ENCODE results near the gene DSCAM.

DSCAM gene

DNA sequence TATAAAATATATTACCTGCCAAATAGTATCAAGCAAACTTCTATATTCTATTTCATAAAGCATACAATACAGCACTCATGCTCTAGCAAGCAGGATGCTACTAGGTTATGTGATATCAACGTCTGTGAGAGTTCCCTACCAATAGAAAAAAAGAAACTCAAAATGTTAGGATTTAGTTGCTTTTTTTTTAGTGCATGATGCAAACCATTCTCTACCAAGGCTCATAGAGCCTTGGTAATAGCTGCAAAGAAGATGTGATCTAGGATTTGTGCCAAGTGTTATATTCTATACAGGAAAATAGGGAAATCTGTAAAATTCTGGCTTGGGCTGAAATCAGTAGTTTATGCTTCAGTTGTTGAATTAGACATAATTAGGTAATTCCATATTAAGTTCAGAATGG is 394.4 kb downstream of the DSCAM start:
- no peak for TF ChIP-seq CREB1 (IDR thresholded peaks at IDR 0.05; ENCODE audit: low read depth)
- TF ChIP-seq ZBTB7A (IDR thresholded peaks at IDR 0.05; ENCODE audit: low read depth): no peak
- no peak for TF ChIP-seq NFIC (IDR thresholded peaks at IDR 0.05)

DNA sequence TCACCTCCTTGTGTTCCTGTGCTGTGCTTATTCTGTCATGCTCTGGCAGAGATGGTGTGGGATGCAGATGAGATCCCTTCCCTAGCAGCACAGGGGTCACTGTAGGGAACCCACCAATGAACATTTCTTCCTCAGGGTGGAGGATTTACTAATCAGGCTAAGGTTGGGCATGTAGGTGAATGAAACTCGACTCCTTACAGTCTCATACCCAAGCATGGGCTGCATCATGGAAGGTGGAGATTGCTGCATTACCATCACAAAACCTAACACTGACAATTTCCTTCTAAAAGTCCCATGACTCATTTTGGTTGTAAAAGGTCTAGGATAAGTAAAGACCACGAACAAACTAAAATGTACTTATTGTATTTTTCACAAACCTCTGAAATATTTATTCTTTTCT is 399.9 kb downstream of the DSCAM start:
- TF ChIP-seq, protein P1, sequence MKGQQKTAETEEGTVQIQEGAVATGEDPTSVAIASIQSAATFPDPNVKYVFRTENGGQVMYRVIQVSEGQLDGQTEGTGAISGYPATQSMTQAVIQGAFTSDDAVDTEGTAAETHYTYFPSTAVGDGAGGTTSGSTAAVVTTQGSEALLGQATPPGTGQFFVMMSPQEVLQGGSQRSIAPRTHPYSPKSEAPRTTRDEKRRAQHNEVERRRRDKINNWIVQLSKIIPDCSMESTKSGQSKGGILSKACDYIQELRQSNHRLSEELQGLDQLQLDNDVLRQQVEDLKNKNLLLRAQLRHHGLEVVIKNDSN (IDR thresholded peaks at IDR 0.05): no peak
- TF ChIP-seq RAD21 (IDR thresholded peaks at IDR 0.05; ENCODE audit: low read depth) (no peak), CEBPB (IDR thresholded peaks at IDR 0.05) (no peak), EGR1 (IDR thresholded peaks at IDR 0.05) (no peak), ZBTB7A (IDR thresholded peaks at IDR 0.05; ENCODE audit: low read depth) (no peak), CREB1 (IDR thresholded peaks at IDR 0.05; ENCODE audit: low read depth) (no peak), TCF12 (IDR thresholded peaks at IDR 0.05; ENCODE audit: low read depth) (no peak), YY1 (IDR thresholded peaks at IDR 0.05; ENCODE audit: low read depth) (no peak), EP300 (IDR thresholded peaks at IDR 0.05; ENCODE audit: borderline replicate concordance) (no peak), FOXM1 (IDR thresholded peaks at IDR 0.05; ENCODE audit: borderline replicate concordance, low read depth) (no peak)
- TF ChIP-seq, protein P2, sequence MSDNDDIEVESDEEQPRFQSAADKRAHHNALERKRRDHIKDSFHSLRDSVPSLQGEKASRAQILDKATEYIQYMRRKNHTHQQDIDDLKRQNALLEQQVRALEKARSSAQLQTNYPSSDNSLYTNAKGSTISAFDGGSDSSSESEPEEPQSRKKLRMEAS (IDR thresholded peaks at IDR 0.05): no peak
- TF ChIP-seq, protein P3, sequence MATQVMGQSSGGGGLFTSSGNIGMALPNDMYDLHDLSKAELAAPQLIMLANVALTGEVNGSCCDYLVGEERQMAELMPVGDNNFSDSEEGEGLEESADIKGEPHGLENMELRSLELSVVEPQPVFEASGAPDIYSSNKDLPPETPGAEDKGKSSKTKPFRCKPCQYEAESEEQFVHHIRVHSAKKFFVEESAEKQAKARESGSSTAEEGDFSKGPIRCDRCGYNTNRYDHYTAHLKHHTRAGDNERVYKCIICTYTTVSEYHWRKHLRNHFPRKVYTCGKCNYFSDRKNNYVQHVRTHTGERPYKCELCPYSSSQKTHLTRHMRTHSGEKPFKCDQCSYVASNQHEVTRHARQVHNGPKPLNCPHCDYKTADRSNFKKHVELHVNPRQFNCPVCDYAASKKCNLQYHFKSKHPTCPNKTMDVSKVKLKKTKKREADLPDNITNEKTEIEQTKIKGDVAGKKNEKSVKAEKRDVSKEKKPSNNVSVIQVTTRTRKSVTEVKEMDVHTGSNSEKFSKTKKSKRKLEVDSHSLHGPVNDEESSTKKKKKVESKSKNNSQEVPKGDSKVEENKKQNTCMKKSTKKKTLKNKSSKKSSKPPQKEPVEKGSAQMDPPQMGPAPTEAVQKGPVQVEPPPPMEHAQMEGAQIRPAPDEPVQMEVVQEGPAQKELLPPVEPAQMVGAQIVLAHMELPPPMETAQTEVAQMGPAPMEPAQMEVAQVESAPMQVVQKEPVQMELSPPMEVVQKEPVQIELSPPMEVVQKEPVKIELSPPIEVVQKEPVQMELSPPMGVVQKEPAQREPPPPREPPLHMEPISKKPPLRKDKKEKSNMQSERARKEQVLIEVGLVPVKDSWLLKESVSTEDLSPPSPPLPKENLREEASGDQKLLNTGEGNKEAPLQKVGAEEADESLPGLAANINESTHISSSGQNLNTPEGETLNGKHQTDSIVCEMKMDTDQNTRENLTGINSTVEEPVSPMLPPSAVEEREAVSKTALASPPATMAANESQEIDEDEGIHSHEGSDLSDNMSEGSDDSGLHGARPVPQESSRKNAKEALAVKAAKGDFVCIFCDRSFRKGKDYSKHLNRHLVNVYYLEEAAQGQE (IDR thresholded peaks at IDR 0.05; ENCODE audit: low read depth): no peak

DNA sequence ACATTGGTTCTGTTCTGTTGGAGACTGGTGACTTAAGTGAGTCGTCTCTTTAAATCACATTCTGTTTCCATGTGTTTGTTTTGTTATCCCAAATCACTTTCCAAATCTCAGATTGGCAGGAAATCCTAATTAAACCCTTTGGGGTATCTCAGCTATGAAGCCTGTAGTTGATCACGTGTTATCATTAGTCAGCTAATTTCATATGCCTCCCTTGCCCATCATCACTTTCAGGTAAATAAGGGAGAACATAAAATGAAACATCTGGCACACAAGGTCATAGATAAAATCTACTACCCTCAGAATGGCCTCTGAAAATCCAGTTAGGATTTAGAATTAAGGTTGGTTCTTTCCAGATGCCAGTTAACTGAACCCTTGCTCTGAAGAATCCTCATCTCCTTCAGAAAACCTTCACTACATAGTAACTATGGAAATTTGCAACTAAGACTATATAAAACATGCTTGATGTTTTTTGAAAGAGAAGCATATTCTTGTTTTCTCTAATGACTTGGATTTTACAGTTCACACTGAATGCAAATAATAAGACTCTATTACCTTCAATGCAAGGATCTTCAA is 401.5 kb downstream of the DSCAM start:
- TF ChIP-seq EGR1 (IDR thresholded peaks at IDR 0.05) (no peak), TCF12 (IDR thresholded peaks at IDR 0.05; ENCODE audit: low read depth) (no peak), TEAD4 (IDR thresholded peaks at IDR 0.05) (no peak), YY1 (IDR thresholded peaks at IDR 0.05; ENCODE audit: low read depth) (no peak), CEBPB (IDR thresholded peaks at IDR 0.05) (no peak), RAD21 (IDR thresholded peaks at IDR 0.05; ENCODE audit: low read depth) (no peak), CREB1 (IDR thresholded peaks at IDR 0.05; ENCODE audit: low read depth) (no peak), NFIC (IDR thresholded peaks at IDR 0.05) (no peak)
- TF ChIP-seq, protein P3 (IDR thresholded peaks at IDR 0.05; ENCODE audit: low read depth): no peak
- TF ChIP-seq, protein P1 (IDR thresholded peaks at IDR 0.05): no peak

DNA sequence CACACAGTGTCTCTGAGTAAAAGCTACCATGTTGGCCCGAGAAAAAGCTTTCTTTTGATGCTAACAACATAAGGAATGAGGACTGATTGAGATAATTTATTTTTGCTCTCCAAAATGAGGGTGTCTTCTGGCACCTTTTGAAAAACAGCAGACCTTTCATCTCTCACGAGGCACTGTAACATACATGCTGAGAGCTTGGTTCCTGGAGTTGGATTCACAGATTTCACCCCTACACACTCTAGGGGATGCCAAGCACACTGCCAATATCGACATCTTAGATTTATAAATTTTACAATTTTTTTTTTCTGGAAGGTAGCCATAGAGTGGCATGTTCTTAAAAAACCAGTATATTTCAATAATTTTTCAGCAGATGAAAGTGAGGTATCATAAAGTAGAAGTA is 408.3 kb downstream of the DSCAM start:
- TF ChIP-seq ZBTB7A (IDR thresholded peaks at IDR 0.05; ENCODE audit: low read depth) (no peak), CEBPB (IDR thresholded peaks at IDR 0.05) (no peak), TCF12 (IDR thresholded peaks at IDR 0.05; ENCODE audit: low read depth) (no peak), TAF1 (IDR thresholded peaks at IDR 0.05; ENCODE audit: low read depth) (no peak), TEAD4 (IDR thresholded peaks at IDR 0.05) (no peak), YY1 (IDR thresholded peaks at IDR 0.05; ENCODE audit: low read depth) (no peak), FOXM1 (IDR thresholded peaks at IDR 0.05; ENCODE audit: borderline replicate concordance, low read depth) (no peak)
- TF ChIP-seq, protein P1 (IDR thresholded peaks at IDR 0.05): no peak
- TF ChIP-seq, protein P2 (IDR thresholded peaks at IDR 0.05): no peak
- TF ChIP-seq, protein P3 (IDR thresholded peaks at IDR 0.05; ENCODE audit: low read depth): no peak

Measured in Ishikawa (cell line).